Gastroesophageal sphincter (tissue), 4 donors: ENCODE data around the gene RAET1G. TPM values are rescaled to one million over a fixed set of nuclear protein-coding genes. Genes with fewer than 3 reads are reported as not detected.

Experiments used
- ATAC-seq: fragments of 150-250 bp; one replicate; pipeline ENCODE4 v1.9.1; 2016; ENCODE audit warnings: mild to moderate bottlenecking, moderate library complexity
- H3K27ac ChIP-seq, 4 donors: fragments of 200-600 bp; sonication (generic) in 3 of 4; 1 replicate in 3 of 4; 2 replicates in 1 of 4; pipeline ENCODE4 v1.5.1; 2016 to 2019
- H3K27me3 ChIP-seq: fragments of 200-600 bp; sonication (generic); one replicate; pipeline ENCODE4 v1.5.1; 2019
- H3K36me3 ChIP-seq, 2 donors: fragments of 200-600 bp; sonication (generic); one replicate each; pipeline ENCODE4 v1.5.1; 2019; ENCODE audit warnings: control low read depth in 1 of 2
- H3K4me1 ChIP-seq, 3 donors: fragments of 200-600 bp; sonication (generic); 1 replicate in 2 of 3; 2 replicates in 1 of 3; pipeline ENCODE4 v1.5.1; 2016 to 2019; ENCODE audit warnings: control low read depth in 2 of 3
- H3K4me3 ChIP-seq, 2 donors: fragments of 200-600 bp; sonication (generic); one replicate each; pipeline ENCODE4 v1.5.1; 2019; ENCODE audit warnings: mild to moderate bottlenecking in 1 of 2, moderate library complexity in 1 of 2
- H3K9me3 ChIP-seq, 3 donors: fragments of 200-600 bp; sonication (generic); one replicate each; pipeline ENCODE4 v1.5.1; 2017 to 2019; ENCODE audit warnings: control low read depth in 2 of 3
- EP300 ChIP-seq: sonication (generic); formaldehyde crosslinking; IDR thresholded peaks from one replicate; pipeline ENCODE4 v1.6.1; 2017; ENCODE audit warnings: antibody characterized with exemption, mild to moderate bottlenecking
- POLR2A ChIP-seq, 2 donors: fragments of 450-650 bp; IDR thresholded peaks; one replicate each; pipeline ENCODE4 v1.6.1; 2017; ENCODE audit warnings: antibody characterized with exemption in 2 of 2, mild to moderate bottlenecking in 2 of 2, moderate library complexity in 1 of 2
- POLR2AphosphoS5 ChIP-seq: sonication (generic); formaldehyde crosslinking; IDR thresholded peaks from one replicate; pipeline ENCODE4 v1.6.1; 2017; ENCODE audit warnings: antibody characterized with exemption
- WGBS, 2 donors: methylation state at CpG; one replicate each; pipeline ENCODE4 v1.1.5; 2018; ENCODE audit warnings: low coverage in 1 of 2; 5-methylcytosine and 5-hydroxymethylcytosine counted together
- total RNA-seq, 4 donors: library from RNA; depleted of rRNA; stranded (reverse); fragments of >200 nt; gene quantifications; one replicate each; pipeline ENCODE4 v1.1.0, GENCODE V29; 2016
- TF ChIP-seq, protein P1 (sequence below), 4 experiments: fragments of 200-600 bp in 2 of 4; fragments of 450-650 bp in 2 of 4; sonication (generic) in 1 of 4; IDR thresholded peaks; one replicate each; pipeline ENCODE4 v1.5.1; 2017 to 2019; ENCODE audit warnings: antibody characterized with exemption in 4 of 4, mild to moderate bottlenecking in 2 of 4, moderate library complexity in 2 of 4

RAET1G gene
- total RNA-seq, 4 donors from 2014 or later, result 1.4 TPM; not detected in 3

DNA sequence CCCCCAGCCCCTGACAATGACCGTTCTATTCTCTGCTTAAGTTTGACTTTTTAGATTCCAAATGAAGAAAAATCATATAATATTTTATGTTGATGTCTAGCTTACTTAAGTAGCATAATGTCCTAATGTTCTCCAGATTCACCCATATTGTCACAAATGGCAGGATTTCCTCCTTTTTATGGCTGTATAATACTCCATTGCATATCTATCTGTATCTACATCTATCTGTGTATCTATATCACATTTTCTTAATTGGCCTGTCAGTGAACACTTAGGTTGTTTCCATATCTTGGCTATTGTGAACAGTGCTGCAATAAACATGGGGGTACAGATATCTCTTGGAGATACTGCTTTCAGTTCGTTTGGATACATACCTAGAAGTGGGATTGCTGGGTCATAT lies 51.7 kb downstream of the RAET1G start:
- H3K27me3 ChIP-seq, result no peaks in the 10 kb centered on the region
- TF ChIP-seq, protein P1, sequence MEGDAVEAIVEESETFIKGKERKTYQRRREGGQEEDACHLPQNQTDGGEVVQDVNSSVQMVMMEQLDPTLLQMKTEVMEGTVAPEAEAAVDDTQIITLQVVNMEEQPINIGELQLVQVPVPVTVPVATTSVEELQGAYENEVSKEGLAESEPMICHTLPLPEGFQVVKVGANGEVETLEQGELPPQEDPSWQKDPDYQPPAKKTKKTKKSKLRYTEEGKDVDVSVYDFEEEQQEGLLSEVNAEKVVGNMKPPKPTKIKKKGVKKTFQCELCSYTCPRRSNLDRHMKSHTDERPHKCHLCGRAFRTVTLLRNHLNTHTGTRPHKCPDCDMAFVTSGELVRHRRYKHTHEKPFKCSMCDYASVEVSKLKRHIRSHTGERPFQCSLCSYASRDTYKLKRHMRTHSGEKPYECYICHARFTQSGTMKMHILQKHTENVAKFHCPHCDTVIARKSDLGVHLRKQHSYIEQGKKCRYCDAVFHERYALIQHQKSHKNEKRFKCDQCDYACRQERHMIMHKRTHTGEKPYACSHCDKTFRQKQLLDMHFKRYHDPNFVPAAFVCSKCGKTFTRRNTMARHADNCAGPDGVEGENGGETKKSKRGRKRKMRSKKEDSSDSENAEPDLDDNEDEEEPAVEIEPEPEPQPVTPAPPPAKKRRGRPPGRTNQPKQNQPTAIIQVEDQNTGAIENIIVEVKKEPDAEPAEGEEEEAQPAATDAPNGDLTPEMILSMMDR (IDR thresholded peaks at IDR 0.05), result no peak
- TF ChIP-seq POLR2AphosphoS5, result no peak
- H3K36me3 ChIP-seq, result no peaks in the 10 kb centered on the region
- H3K4me1 ChIP-seq, result no peaks in the 10 kb centered on the region
- 93 to 94% methylated on average over 2 of the region's 2 CpGs for WGBS, 2 donors
- H3K4me3 ChIP-seq, result no peak overlapping the region
- H3K9me3 ChIP-seq, result no peaks in the 10 kb centered on the region
- ATAC-seq, result no peak
- H3K27ac ChIP-seq, result no peak overlapping the region

DNA sequence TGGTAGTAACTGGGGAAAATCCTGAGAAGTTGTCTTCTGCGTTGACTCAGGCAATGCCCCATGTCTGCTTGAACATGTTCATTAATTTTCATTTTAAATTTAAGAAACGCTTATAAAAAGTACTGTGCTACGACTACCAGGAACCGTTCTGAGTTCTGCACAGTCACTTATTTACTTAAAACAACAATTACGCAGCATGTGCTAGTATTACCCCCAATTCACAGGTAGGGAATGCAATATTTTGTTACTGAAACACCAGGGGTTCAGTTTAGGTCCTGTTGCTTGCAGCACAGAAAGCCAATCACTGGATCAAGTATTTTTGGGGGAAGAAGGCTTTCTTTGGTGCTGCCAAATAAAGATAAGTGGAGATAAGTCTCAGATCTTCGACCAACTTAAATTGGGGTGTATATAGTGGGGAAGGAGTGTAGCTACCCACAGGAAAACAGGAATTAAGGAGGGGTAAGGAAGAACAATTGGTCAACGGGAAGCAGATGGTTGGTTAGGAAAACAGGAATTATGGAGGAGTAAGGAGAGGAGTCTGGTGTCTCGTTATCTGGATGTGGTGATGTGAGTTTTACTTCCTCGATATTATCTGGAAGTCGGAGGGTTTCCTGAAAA lies 53.5 kb downstream of the RAET1G start:
- no peaks in the 10 kb centered on the region for H3K36me3 ChIP-seq
- 78 to 81% methylated on average over 8 to 10 of the region's 10 CpGs for WGBS, 2 donors

GRCh38 chr6:149867876-149868640 lies 54.9 kb downstream of the RAET1G start:
- Histone ChIP-seq H3K4me3 (no peak overlapping the region), H3K9me3 (no peaks in the 10 kb centered on the region), H3K36me3 (no peaks in the 10 kb centered on the region), H3K27me3 (no peaks in the 10 kb centered on the region), H3K4me1 (peaks cover 0 to 11% (median 0%) of the 10 kb centered on the region in 3 donors), H3K27ac (no peak overlapping the region)
- ATAC-seq, result no peak
- TF ChIP-seq EP300, result no peak
- TF ChIP-seq POLR2A (IDR thresholded peaks at IDR 0.05), result no peak
- no peak for TF ChIP-seq POLR2AphosphoS5
- TF ChIP-seq, protein P1 (IDR thresholded peaks at IDR 0.05), result no peak
- WGBS, 2 donors, result 49 to 78% methylated on average over 2 of the region's 4 CpGs

More for the DNA sequence above, 53.5 kb downstream of the RAET1G start:
- H3K27ac ChIP-seq, result no peak overlapping the region
- no peak for ATAC-seq
- no peaks in the 10 kb centered on the region for H3K9me3 ChIP-seq
- H3K4me1 ChIP-seq, result peaks cover 0 to 9% (median 0%) of the 10 kb centered on the region in 3 donors
- H3K4me3 ChIP-seq, result no peak overlapping the region
- H3K27me3 ChIP-seq, result no peaks in the 10 kb centered on the region
- TF ChIP-seq, protein P1 (IDR thresholded peaks at IDR 0.05), result no peak
- no peak for TF ChIP-seq POLR2AphosphoS5
- TF ChIP-seq EP300, result no peak
- TF ChIP-seq POLR2A (IDR thresholded peaks at IDR 0.05), result no peak

Other genes starting within 250 kb of the RAET1G start
- gene LATS1, start 205.0 kb downstream of the RAET1G start, total RNA-seq, result 10 to 100 TPM; 29.2 to 54.5 (median 35.6) TPM
- 10 to 100 TPM; 15.0 to 29.4 (median 19.3) TPM for gene NUP43, start 176.6 kb downstream of the RAET1G start, total RNA-seq
- gene PCMT1, start 173.4 kb downstream of the RAET1G start, total RNA-seq, result 100 to 1,000 TPM; 105 to 140 (median 120) TPM
- 10 to 100 TPM; 17.9 to 33.3 (median 29.6) TPM for gene LRP11, start 58.8 kb downstream of the RAET1G start, total RNA-seq
- gene RAET1E, start 25.0 kb downstream of the RAET1G start, total RNA-seq, result under 1 TPM in 1 of 4 donors, not detected in 3; 0.69 TPM
- gene ULBP2, start 18.9 kb upstream of the RAET1G start, total RNA-seq, result under 1 TPM in 2 of 4 donors, not detected in 2; 0.39 to 0.74 TPM
- gene ULBP1, start 40.8 kb upstream of the RAET1G start, total RNA-seq, result under 1 TPM in 2 of 4 donors, not detected in 2; 0.07 to 0.27 TPM
- gene RAET1L, start 102.4 kb upstream of the RAET1G start, total RNA-seq, result under 1 TPM in 2 of 4 donors, not detected in 2; 0.23 to 0.62 TPM
- 1 to 10 TPM in 1 of 4 donors, not detected in 3; 7.3 TPM for gene ULBP3, start 146.0 kb upstream of the RAET1G start, total RNA-seq
- 1 to 10 TPM in 1 of 4 donors, under 1 TPM in 1, not detected in 2; 0.12 to 1.5 TPM for gene PPP1R14C, start 219.9 kb upstream of the RAET1G start, total RNA-seq